Measurements from ENCODE around the gene VDAC1. TPM values are rescaled to one million over a fixed set of nuclear protein-coding genes. Genes with fewer than 3 reads are reported as not detected.

Gene VDAC1
- total and polyA plus RNA-seq, 2 donors (not counting 3 experiments of a cell fraction or from before 2014, with no cell fraction given), result 116 to 247 TPM

- BruUV-seq (replicated peaks), result no TSS peak
These were observed 37.0 kb upstream of the VDAC1 start for GRCh38 chr5:134041570-134042411.

More at GRCh38 chr5:134041570-134042411, 37.0 kb upstream of the VDAC1 start:
- dilution Hi-C loops (cut with MboI; ENCODE audit: extremely low pct_ligation_motif_present, low sequenced_read_pairs) (no loop called here), intact Hi-C loops (cut with micrococcal nuclease) (no loop called here)
- no peaks in the 10 kb centered on the region for H3K9me1 ChIP-seq (replicated peaks; ENCODE audit: control insufficient read depth, extremely low read depth, insufficient read depth, low read length)
- H3K4me2 ChIP-seq (ENCODE audit: insufficient read depth, low read length), result no peak overlapping the region
- DNase-seq (ENCODE audit: low read depth, low spot score), result no peak
- no peak overlapping the region for H3K4me3 ChIP-seq (replicated peaks in 1 of 3; ENCODE audit: insufficient read depth in 1 of 3, low read depth in 1 of 3, low read length in 3 of 3)
- no peak overlapping the region for H2AFZ ChIP-seq (ENCODE audit: low read depth, low read length)
- H3K27me3 ChIP-seq (ENCODE audit: control insufficient read depth in 2 of 2, insufficient read depth in 2 of 2, low read length in 2 of 2), result no peaks in the 10 kb centered on the region
- no peaks in the 10 kb centered on the region for H3K9me3 ChIP-seq (replicated peaks; ENCODE audit: control insufficient read depth, insufficient read depth, low read length)
- no peak overlapping the region for H3K27ac ChIP-seq (ENCODE audit: insufficient read depth, low read depth, low read length)
- H3K9ac ChIP-seq (replicated peaks; ENCODE audit: extremely low read depth, insufficient read depth, low read length), result no peak overlapping the region
- no peaks in the 10 kb centered on the region for H3K79me2 ChIP-seq (ENCODE audit: control insufficient read depth, insufficient read depth, low read length)
- H3K36me3 ChIP-seq (ENCODE audit: control insufficient read depth in 2 of 2, extremely low read depth in 1 of 2, insufficient read depth in 2 of 2, low read length in 2 of 2), result no peaks in the 10 kb centered on the region
- no peak for FAIRE-seq
- H4K20me1 ChIP-seq (replicated peaks; ENCODE audit: control insufficient read depth, extremely low read depth, insufficient read depth, low read length), result no peaks in the 10 kb centered on the region
- CTCF ChIA-PET, result interaction anchor here (2.6 to 10.9 kb wide), 6 partner anchors 11 to 247 kb away, joined by 28 to 517 read pairs (median 60); no protein-coding TSS in a partner anchor
- TF ChIP-seq MAX (IDR thresholded peaks at IDR 0.05; ENCODE audit: insufficient read depth, insufficient read length) (no peak), EZH2 (IDR thresholded peaks at IDR 0.05; ENCODE audit: borderline replicate concordance, low read depth, low read length, severe bottlenecking) (no peak), JUN (IDR thresholded peaks at IDR 0.05; ENCODE audit: borderline replicate concordance, insufficient read depth, insufficient read length, low read depth) (no peak), FOS (IDR thresholded peaks at IDR 0.05; ENCODE audit: borderline replicate concordance, insufficient read depth, low read length) (no peak), GATA2 (IDR thresholded peaks at IDR 0.05; ENCODE audit: insufficient read depth, insufficient read length, low read depth, low read length) (no peak), MYC (IDR thresholded peaks at IDR 0.05; ENCODE audit: low read depth, low read length) (no peak), POLR2A (IDR thresholded peaks at IDR 0.05; ENCODE audit: low read depth, low read length) (no peak), CTCF (IDR thresholded peaks at IDR 0.05; ENCODE audit: extremely low read depth in 1 of 2, insufficient read depth in 1 of 2, low read depth in 1 of 2, low read length in 2 of 2) (no peak), POLR2AphosphoS5 (IDR thresholded peaks at IDR 0.05; ENCODE audit: insufficient read depth, low read depth, low read length) (no peak)
- no peaks in the 10 kb centered on the region for H3K4me1 ChIP-seq (ENCODE audit: control insufficient read depth, extremely low read depth, insufficient read depth, low read length)
- POLR2A ChIA-PET, result no interaction called here

Measured in endothelial cell of umbilical vein (primary cell).